Effector memory CD4-positive, alpha-beta T cell (primary cell): Measurements from ENCODE around the gene WEE1.

Experiments
- DNase-seq, 3 donors: peaks; one replicate each; pipeline ENCODE4 v3.0.0-alpha.2; 2020
- H3K27ac ChIP-seq: 2 replicates; pipeline ENCODE4 v1.7.0; 2013; ENCODE audit warnings: mild to moderate bottlenecking, low read length, moderate library complexity; ENCODE audit not compliant: insufficient read depth, poor library complexity, severe bottlenecking
- H3K27me3 ChIP-seq: replicated peaks from 2 replicates; pipeline ENCODE4 v1.7.0; 2013; ENCODE audit warnings: mild to moderate bottlenecking, low read length; ENCODE audit not compliant: insufficient read depth, control insufficient read depth, poor library complexity, severe bottlenecking
- H3K36me3 ChIP-seq: 2 replicates; pipeline ENCODE4 v1.7.0; 2013; ENCODE audit warnings: mild to moderate bottlenecking, low read length, moderate library complexity; ENCODE audit not compliant: control insufficient read depth, insufficient read depth
- H3K4me1 ChIP-seq: 2 replicates; pipeline ENCODE4 v1.7.0; 2013; ENCODE audit warnings: low read length, mild to moderate bottlenecking; ENCODE audit not compliant: control insufficient read depth, insufficient read depth, poor library complexity, severe bottlenecking
- H3K4me3 ChIP-seq: 2 replicates; pipeline ENCODE4 v1.7.0; 2013; ENCODE audit warnings: low read length, low read depth, mild to moderate bottlenecking; ENCODE audit not compliant: insufficient read depth, poor library complexity, severe bottlenecking
- H3K9me3 ChIP-seq: 2 replicates; pipeline ENCODE4 v1.7.0; 2013; ENCODE audit warnings: mild to moderate bottlenecking, low read length, moderate library complexity; ENCODE audit not compliant: control insufficient read depth

WEE1 gene

DNA sequence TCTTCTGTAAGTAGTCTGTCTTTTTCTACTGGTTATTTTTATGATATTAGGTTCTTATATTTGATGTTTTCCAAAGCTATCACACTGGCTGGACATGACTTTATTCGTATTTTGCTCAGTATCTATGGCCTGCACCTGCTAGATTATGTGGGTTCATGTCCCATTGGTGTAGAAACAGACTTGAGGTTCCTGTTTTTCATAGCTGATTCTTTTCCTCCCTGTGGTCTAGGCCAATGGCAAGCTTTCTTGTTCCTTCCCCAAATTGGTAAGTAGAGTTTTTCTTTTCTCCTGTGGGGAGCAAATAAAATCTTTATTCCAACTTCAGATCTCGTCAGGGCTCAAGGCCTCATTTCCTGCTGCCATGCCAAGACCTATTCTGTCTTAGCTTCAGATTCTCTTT, 60.2 kb downstream of the WEE1 start:
- Histone ChIP-seq H3K4me3 (no peak overlapping the region), H3K27ac (no peak overlapping the region), H3K4me1 (no peaks in the 10 kb centered on the region), H3K9me3 (no peaks in the 10 kb centered on the region), H3K27me3 (no peaks in the 10 kb centered on the region), H3K36me3 (no peaks in the 10 kb centered on the region)
- DNase-seq: no peak

DNA sequence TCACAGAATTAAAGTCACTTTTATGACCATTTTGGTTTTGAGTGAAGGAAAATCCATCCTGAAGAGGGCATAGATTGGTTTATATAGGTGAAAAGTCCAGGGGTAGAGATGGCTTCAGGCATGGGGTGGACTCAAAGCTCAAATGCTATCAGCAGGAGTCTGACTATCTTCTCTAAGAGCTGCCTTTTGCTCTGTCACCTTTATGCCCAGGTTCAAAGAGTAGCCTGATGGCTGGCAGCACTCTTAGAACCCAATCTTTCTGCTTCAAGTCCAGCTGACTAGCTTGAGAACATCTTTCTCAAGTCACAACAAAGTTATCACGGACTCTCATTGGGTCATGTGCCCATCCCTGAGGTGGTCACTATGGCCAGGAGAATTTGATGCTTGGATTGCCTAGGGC, 63.2 kb downstream of the WEE1 start:
- Histone ChIP-seq H3K4me1 (no peaks in the 10 kb centered on the region), H3K27me3 (no peaks in the 10 kb centered on the region), H3K36me3 (no peaks in the 10 kb centered on the region), H3K27ac (no peak overlapping the region), H3K9me3 (no peaks in the 10 kb centered on the region), H3K4me3 (no peak overlapping the region)
- no peak for DNase-seq

DNA sequence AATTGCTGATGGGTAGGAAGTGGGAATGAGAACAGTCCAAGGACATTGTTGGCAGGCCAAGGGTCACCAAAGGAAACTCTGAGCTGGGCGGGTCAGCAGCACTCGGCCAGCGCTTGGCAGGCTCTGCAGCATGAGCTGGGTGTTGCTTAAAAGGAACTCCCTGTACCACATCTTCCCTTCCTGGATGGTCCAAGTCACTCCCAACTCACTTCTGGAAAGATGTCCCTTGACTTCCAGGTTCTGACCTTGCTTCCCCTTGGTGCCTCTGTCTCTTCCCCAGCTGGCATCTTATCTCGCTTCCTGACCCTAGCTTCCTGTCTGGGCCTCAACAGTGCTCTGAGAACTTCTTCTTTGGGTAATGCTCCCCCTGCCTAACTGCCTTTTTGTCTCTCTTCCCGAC, 65.6 kb downstream of the WEE1 start:
- H3K4me1 ChIP-seq: no peaks in the 10 kb centered on the region
- no peak overlapping the region for H3K4me3 ChIP-seq

More for the DNA sequence above, 65.6 kb downstream of the WEE1 start:
- no peak overlapping the region for H3K27ac ChIP-seq
- no peak for DNase-seq
- no peaks in the 10 kb centered on the region for H3K27me3 ChIP-seq
- H3K36me3 ChIP-seq: no peaks in the 10 kb centered on the region
- no peaks in the 10 kb centered on the region for H3K9me3 ChIP-seq
